Epithelial cell of proximal tubule (primary cell): ENCODE results near the gene LIPK. TPM values are rescaled to one million over a fixed set of nuclear protein-coding genes. Genes with fewer than 3 reads are reported as not detected.

Experiments used
- DNase-seq: peaks from one replicate; pipeline ENCODE4 v3.0.0-alpha.2; 2011; ENCODE audit warnings: low read depth
- H3K4me3 ChIP-seq: 2 replicates; pipeline ENCODE4 v1.5.1; 2011; ENCODE audit warnings: low read depth, mild to moderate bottlenecking, low read length
- total RNA-seq: library from RNA; depleted of rRNA; stranded (reverse); fragments of >200 nt; gene quantifications from 2 replicates; pipeline ENCODE4 v1.2.3, GENCODE V29; 2015
- TF ChIP-seq, protein P1 (sequence below): conservative IDR thresholded peaks from 2 replicates; pipeline ENCODE4 v1.5.1; 2012; ENCODE audit warnings: low read depth, mild to moderate bottlenecking, low read length

The LIPK gene
- total RNA-seq, 1 donor from 2014 or later, result not detected

DNA sequence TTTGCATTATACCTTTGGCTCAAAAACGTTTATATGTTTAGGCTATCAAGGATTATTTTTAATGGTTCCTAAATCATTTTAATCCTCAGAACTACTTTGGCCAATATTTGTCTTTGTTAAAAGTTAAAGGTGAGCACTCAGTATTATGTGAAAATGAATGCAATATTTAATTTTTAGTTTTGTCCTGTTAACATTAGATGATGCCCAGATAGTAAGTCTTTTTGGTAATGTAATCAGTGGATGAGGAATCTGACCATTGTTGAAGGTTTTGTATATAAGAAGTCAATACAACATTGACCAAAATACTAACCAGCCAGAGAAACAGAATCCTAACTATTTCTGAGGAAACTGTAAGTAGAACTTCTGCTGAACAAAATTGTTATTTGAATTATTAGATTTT lies 41.9 kb upstream of the LIPK start, which contains the start of gene LIPF:
LIPF (plus strand) TSS at position 301 of the 400 bp plus-strand sequence. CDS start 2,856 bp downstream, outside the sequence.
- TF ChIP-seq, protein P1, sequence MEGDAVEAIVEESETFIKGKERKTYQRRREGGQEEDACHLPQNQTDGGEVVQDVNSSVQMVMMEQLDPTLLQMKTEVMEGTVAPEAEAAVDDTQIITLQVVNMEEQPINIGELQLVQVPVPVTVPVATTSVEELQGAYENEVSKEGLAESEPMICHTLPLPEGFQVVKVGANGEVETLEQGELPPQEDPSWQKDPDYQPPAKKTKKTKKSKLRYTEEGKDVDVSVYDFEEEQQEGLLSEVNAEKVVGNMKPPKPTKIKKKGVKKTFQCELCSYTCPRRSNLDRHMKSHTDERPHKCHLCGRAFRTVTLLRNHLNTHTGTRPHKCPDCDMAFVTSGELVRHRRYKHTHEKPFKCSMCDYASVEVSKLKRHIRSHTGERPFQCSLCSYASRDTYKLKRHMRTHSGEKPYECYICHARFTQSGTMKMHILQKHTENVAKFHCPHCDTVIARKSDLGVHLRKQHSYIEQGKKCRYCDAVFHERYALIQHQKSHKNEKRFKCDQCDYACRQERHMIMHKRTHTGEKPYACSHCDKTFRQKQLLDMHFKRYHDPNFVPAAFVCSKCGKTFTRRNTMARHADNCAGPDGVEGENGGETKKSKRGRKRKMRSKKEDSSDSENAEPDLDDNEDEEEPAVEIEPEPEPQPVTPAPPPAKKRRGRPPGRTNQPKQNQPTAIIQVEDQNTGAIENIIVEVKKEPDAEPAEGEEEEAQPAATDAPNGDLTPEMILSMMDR, result no peak
- H3K4me3 ChIP-seq, result no peak within 1 kb of the TSS
- DNase-seq, result no peak

DNA sequence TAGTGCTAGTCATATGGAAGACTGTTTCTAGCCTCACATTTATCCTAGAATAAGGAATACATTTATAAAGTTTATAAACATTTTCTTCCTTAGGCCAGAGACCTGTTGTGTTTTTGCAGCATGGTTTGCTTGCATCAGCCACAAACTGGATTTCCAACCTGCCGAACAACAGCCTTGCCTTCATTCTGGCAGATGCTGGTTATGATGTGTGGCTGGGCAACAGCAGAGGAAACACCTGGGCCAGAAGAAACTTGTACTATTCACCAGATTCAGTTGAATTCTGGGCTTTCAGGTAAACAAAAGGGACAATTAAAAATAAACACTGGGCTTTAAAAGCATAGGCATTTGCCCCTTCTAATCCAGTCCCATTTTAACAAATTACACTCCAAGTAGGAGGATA lies 37.6 kb upstream of the LIPK start:
- TF ChIP-seq, protein P1, result no peak
- no peak overlapping the region for H3K4me3 ChIP-seq
- DNase-seq, result no peak

DNA sequence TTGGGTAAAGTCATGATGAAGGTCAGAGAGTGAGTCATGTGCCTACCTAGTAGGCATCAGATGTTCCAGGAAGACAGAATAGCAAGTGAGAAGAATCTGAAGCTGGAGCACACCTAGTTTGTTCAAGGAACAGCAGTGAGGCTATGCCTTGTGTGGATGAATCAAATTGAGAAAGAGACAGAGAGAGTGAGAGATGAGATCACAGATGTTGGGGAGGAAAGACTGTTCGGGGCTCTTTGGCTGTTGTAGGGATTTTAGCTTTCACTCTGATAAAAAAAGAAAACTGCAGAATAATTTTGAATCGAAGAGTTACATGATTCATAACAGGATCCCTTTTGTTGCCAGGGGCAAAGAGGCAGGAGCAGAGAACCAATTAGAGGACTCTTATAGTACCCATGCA lies 35.6 kb upstream of the LIPK start:
- TF ChIP-seq, protein P1, result no peak
- DNase-seq, result no peak
- H3K4me3 ChIP-seq, result no peak overlapping the region

DNA sequence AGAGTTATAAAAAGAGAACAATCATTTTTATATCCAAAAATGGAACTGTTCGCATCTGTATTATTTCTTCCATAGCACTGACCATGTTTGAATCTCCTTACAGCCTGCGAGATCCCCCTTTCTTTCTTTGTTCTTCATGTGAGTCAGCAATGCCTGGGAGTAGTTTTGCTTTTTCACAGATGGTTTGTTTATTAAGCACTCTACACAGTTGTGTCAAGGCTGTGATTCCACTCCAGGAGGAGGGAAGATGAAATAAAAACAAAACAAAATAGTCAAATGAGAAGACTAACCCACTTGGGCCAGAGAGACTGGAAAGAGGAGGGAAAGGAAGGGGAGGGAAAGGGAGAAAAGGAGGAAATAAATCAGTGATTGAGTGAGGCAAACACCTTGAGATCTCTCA lies 34.0 kb upstream of the LIPK start:
- TF ChIP-seq, protein P1, result no peak
- peak; percentile 78 for DNase-seq

DNA sequence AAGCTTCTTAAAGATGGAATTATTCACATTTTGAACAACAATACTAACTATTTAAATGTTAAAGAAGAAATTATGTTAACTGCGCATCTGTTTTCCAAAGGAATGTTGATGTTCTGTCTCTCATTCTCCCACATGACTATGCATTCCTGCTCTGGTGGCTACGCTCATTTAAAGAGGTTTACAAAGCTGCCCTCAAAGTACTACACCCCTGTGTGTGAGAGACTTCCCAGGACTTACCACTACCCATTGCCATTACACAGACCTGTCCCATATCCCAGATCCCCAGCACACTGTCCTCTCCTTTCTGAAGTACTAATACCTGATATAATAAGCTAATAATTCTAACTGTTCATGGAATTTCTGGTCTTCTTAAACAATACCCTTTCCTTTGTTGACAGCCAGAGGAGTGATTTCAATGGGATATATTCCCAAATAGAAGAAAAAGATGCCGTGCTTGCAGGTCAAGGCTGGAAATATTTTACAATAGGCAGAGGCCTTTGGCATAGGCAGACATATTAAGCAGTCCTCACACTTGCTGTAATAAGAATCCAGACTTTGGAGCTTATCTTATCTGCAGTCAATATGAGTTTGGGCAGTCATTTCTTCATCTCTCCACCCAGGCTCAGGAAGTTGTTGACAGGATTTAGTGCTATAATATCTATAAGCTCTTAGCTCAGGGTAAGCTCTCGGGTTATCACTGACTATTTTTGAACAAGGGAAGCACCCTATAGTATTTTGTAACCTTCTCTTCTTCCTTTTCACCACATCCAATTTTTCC lies 29.6 kb upstream of the LIPK start:
- no peak overlapping the region for H3K4me3 ChIP-seq
- DNase-seq, result no peak
- TF ChIP-seq, protein P1, result no peak

More for the DNA sequence above, 34.0 kb upstream of the LIPK start:
- H3K4me3 ChIP-seq, result no peak overlapping the region

DNA sequence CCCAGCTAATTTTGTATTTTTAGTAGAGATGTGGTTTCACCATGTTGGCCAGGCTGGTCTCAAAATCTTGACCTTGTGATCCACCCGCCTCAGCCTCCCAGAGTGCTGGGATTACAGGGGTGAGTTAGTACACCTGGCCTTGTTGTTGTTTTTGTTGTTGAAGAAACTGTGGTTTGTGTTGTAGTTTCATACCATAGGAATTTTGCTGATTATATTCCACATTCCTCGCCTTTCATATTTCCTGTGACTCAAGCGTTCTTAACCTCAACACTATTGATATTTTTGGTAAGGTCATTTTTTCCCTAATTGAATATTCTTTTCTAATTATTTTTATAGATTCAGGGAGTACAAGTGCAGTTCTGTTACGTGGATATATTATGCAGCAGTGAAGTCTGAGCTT lies 25.1 kb upstream of the LIPK start:
- TF ChIP-seq, protein P1, result no peak
- H3K4me3 ChIP-seq, result no peak overlapping the region

DNA sequence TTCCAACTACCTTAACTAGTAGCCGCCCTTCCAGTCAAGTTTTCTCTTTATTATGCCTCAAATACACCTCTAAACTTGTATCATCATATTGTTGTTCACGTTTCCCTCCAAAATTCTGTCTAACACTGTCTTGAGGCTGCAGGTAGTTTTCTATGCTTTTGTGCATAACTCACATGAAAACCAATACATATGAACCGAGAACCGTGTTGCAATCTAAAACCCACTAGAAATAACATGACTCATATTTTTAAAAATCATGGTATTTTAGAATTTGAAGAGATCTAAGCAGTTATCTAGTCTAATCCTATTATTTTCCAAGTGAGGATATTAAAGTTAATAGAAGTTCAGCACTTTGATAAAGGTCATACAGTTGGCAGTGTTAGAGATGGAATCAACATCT lies 23.6 kb upstream of the LIPK start:
- TF ChIP-seq, protein P1, result no peak
- no peak overlapping the region for H3K4me3 ChIP-seq
- no peak for DNase-seq

More for the DNA sequence above, 25.1 kb upstream of the LIPK start:
- no peak for DNase-seq
